Measurements from ENCODE around the gene COG8. TPM values are rescaled to one million over a fixed set of nuclear protein-coding genes. Genes with fewer than 3 reads are reported as not detected.
A peak's percentile ranks its signal among the peaks of the same experiment; 100 is the strongest.

COG8 gene
- total RNA-seq, 1 donor from 2014 or later = 32.3 TPM

- H3K4me3 ChIP-seq = no peak overlapping the region
- ATAC-seq = no peak
- intact Hi-C loops (cut with DNase I) = no loop called here
- TF ChIP-seq CTCF (IDR thresholded peaks at IDR 0.05) = no peak
- no peaks in the 10 kb centered on the region for H3K27me3 ChIP-seq
- H3K27ac ChIP-seq = no peak overlapping the region
- H3K4me1 ChIP-seq = peaks cover 15% of the 10 kb centered on the region
- H3K36me3 ChIP-seq = peaks cover 44% of the 10 kb centered on the region
- no peak for DNase-seq
- no peaks in the 10 kb centered on the region for H3K9me3 ChIP-seq
Measured at GRCh38 chr16:69313469-69313868, 25.9 kb downstream of the COG8 start.

DNA sequence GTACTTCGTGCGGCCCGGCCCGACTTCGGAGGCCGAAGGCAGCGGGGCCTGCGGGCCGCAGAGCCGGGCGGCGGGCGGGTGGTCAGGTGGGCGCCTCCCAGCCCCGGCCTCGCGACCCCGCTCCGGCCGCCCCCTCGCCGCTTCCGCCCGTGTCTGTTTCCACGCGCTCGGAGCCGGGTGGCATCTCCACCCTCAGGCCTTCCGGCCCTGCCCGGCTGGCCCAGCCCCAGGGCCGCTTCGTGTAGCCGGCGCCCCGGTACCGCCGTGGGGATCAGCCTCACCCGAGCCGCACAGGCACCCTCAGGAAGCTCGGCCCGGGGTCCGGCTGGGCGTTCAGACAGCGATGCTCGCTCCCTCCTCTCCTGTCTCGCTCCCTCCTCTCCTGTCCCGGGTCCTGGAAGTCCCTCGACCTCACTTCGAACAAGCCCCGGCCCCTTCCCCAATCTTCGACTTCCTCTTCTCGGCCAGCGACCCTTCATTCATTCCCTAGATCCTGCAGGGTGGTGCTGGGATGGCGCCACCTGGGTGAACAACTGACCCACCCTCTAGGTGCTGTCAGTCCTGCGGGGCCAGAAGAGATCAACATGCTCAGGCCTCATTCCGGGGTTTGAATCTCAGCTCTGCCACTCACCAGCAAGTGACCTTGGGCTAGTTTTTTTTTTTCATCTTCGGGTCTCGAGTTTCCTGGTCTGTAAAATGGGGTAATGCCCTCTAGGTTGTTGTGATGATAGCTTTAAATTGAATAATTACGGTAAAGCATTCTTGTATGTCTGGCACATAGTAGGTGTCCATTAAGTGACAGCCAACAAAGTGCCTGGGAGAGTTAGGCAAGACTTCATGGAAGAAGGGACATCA is 27.6 kb downstream of the COG8 start:
- intact Hi-C loops (cut with DNase I) = no loop called here
- Histone ChIP-seq H3K27ac (peak overlapping the region; percentile 88), H3K9me3 (no peaks in the 10 kb centered on the region), H3K4me3 (peak overlapping the region; percentile 87), H3K27me3 (no peaks in the 10 kb centered on the region), H3K4me1 (peaks cover 15% of the 10 kb centered on the region), H3K36me3 (peaks cover 27% of the 10 kb centered on the region)
- ATAC-seq = peak; percentile 63
- peak; percentile 82 for DNase-seq
- TF ChIP-seq CTCF (IDR thresholded peaks at IDR 0.05) = no peak

- peak; percentile 81 for TF ChIP-seq CTCF (IDR thresholded peaks at IDR 0.05)
- Histone ChIP-seq H3K9me3 (no peaks in the 10 kb centered on the region), H3K27me3 (no peaks in the 10 kb centered on the region), H3K36me3 (peaks cover 18% of the 10 kb centered on the region), H3K4me3 (peak within 1 kb of the TSS; percentile 87), H3K4me1 (peaks cover 15% of the 10 kb centered on the region), H3K27ac (peak within 1 kb of the TSS; percentile 88)
- DNase-seq = peak; percentile 98
- peak; percentile 99 for ATAC-seq
- intact Hi-C loops (cut with DNase I) = no loop called here
Measured at GRCh38 chr16:69310653-69311532, 28.5 kb downstream of the COG8 start, which contains the start of gene VPS4A. Gene VPS4A (plus strand): TSS chr16:69311350. CDS start chr16:69311512, 162 bp downstream.

- DNase-seq (no peak), ATAC-seq (no peak)
- no peak overlapping the region for H3K27ac ChIP-seq
- peaks cover 15% of the 10 kb centered on the region for H3K4me1 ChIP-seq
- intact Hi-C loops (cut with DNase I) = no loop called here
- H3K36me3 ChIP-seq = peaks cover 6% of the 10 kb centered on the region
- TF ChIP-seq CTCF (IDR thresholded peaks at IDR 0.05) = no peak
- H3K27me3 ChIP-seq = no peaks in the 10 kb centered on the region
- H3K4me3 ChIP-seq = no peak overlapping the region
- H3K9me3 ChIP-seq = no peaks in the 10 kb centered on the region
Measured at GRCh38 chr16:69309316-69309715, 30.0 kb downstream of the COG8 start.

- no peak overlapping the region for H3K27ac ChIP-seq
- ATAC-seq = no peak
- TF ChIP-seq CTCF (IDR thresholded peaks at IDR 0.05) = no peak
- intact Hi-C loops (cut with DNase I) = no loop called here
- no peaks in the 10 kb centered on the region for H3K9me3 ChIP-seq
- DNase-seq = no peak
- peaks cover 7% of the 10 kb centered on the region for H3K36me3 ChIP-seq
- no peaks in the 10 kb centered on the region for H3K27me3 ChIP-seq
- H3K4me3 ChIP-seq = no peak overlapping the region
- peaks cover 9% of the 10 kb centered on the region for H3K4me1 ChIP-seq
Measured at GRCh38 chr16:69307856-69308255, 31.5 kb downstream of the COG8 start.
